NCI-H1105 treated with DMSO at 0.1 percent for 48 hours (cell line): Measurements from ENCODE around the gene CPLX1.
A peak's percentile ranks its signal among the peaks of the same experiment; 100 is the strongest.
"Not testable (repeated sequence)": the region's sequence is repeated elsewhere in the genome, so short reads cannot be mapped to it uniquely, and the experiment has no call there.

Experiments used
- DNase-seq: peaks from one replicate; lab custom pipeline; 2025; lab: John Stamatoyannopoulos, UW

CPLX1 gene

DNA sequence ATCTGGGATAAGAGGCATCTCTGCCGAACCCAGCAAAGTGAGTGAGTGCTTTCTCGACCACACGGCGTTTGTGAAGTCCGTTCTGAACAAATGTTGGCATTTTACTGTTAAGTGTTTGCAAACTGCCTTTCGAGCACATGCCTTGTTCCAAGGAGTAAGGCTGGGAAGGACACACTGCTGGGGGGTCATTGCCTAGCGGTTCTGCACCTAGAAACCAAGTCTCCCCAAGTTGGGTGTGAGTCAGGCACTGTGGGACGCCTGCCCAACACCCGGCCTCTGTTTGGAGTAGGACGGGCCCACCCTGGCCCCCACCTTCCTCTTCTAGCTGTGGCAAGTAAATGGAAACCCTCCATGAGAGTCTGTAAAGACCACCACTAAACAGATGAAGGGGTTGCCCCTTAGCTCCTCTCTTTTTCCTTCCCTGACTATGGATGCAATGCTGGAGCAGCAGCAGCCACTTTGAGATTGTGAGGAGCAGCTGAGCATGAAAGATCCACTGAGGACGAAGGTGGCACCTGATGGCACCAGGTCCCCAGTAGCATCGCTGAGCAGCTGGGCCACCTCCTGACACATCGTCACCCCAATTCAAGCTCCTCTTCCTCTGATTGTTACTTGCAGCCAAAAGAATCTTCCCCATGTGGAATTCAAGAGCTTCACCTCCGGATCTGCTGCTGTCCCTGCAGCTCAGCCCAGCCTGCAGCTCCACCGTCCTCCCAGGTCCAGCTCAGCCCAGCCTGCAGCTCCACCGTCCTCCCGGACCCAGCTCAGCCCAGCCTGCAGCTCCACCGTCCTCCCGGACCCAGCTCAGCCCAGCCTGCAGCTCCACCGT, 6.3 kb downstream of the CPLX1 start:
- DNase-seq, result no peak

DNA sequence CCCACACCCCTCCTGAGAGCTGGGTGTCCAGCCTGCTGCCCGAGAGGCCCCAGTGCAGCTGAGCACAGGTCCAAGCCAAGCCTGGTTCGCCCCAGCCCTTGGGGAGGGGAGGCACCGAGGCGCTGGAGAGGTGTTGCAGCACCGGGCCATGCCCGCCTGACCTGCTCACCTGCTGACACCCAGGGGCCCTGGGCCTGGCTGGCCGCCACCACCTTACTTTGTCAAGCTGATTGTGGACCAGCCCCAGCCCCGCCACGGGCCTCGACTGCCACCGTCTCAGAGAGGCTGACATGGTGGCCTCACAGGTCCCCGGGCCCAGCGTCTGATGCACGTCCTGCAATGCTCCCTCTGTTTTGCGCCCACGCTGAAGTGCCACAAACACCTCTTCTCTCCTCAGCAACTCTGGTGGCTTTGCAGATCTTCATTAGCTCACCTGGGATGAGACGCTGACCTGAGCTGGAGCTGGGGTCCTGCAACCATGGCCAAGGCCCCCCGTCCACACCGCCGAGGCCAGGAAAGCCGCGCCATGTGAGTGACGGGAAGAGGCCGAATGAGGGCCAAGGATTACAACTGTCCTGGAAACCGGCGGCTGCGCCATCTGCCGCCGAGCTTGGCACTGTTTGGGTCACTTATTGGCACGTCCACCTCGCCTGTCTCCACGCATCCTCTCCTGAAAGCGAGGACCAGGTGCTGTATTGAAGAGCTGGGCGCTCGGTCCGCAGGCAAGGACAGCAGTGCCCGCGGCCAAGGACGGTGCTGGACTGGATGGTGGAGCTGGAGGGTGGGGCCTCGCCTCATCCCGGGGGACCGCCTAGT, 7.6 kb downstream of the CPLX1 start:
- DNase-seq, result no peak

DNA sequence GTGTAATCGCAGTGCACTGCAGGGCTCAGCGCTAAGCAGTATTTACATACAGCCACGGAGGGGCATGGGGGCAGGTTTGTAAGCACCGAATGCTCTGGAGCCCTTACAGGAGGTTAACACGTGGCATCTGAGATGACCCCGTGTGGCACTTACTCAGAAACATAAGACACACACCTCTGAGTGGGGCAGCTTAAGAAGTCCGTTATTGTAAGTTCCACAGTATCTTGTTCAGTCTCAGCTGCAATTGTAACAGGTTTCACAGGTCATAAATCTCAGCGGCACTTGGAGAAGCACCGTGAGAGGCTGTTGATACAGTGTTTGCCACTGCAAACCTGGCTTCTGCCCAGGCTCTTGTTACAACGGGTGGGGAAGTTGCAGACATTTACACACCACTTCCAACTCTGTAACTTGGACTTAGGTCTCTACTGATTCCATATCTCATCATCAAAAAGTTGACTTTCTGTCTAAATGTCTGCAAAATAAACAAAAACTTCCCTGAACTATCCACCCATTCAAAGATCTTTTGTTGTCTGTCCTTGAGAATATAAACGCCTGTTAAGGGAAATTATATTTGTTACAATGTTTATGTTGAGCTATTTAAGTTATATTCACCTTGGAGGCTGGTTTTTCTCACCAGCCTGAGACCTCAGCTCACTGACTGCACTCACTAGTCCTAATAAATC, 10.3 kb downstream of the CPLX1 start:
- no peak for DNase-seq

DNA sequence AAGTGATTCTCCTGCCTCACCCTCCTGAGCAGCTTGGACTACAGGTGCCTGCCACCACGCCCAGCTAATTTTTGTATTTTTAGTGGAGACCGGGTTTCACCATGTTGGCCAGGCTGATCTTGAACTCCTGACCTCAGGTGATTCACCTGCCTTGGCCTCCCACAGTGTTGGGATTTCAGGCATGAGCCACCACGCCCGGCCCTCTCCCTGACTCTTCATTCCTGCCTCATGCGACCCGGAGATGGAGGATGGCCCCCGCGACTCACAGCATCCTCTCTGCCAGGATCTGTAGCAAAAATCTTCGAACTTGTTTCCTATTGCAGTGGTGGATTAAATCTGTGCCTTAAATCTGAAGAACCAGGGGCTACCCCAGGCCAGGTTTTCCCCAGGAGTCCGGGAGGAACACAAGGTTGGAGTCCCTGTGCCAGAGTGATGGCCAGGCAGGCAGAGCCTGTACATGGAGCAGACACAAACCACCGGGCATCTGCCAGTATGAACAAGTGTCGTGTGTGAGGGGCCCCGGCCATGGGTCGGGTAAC, 11.5 kb downstream of the CPLX1 start:
- no peak for DNase-seq

DNA sequence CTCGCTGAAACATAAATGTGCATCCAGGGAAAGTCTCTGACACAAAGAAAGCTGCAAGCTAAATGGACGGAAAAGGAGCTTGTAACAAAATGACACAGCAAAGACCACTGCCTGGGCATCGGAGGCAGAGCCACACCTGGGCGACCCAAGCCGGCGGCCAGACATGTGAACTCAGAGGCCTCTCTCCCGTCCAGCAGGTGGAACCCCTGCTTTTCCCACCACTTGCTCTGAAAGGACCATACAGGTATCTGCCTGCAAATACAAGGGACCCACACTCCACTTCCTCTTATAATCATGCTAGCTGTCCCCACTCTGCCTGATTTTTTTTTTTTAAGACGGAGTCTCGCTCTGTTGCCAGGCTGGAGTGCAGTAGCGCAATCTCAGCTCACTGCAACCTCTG, 12.0 kb downstream of the CPLX1 start:
- DNase-seq, result no peak

DNA sequence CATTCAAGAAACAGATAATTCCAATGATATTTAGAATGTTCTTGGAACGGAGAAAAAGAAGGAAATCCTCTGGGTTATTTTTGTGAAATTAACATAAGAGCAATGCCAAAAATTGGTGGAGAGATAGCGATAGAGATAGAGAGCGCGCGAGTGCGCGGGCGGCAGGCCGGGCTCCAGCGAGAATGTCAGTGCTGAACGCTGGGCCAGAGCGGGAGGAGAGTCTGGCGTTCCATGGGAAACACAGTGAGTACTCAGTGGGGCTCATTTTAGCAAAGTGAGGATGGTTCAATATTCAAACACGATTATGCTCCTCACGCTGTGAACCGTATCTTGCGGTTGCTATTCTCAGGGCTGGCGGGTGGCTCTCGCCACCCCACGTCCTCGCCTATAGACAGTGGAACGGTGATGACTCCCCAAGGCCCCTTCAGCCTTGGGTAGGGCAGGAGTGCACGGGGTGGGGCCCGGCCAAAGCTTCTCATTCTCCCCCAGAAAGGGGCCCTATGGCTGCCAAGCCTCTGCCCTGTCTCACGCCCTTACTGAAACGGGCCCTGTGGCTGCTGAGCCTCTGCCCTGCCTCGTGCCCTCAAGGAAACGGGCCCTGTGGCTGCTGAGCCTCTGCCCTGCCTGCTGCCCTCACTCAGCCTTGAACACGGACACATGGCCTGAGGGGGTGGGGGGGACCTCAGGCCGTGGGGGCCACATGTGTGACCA, 16.9 kb downstream of the CPLX1 start:
- no peak for DNase-seq

DNA sequence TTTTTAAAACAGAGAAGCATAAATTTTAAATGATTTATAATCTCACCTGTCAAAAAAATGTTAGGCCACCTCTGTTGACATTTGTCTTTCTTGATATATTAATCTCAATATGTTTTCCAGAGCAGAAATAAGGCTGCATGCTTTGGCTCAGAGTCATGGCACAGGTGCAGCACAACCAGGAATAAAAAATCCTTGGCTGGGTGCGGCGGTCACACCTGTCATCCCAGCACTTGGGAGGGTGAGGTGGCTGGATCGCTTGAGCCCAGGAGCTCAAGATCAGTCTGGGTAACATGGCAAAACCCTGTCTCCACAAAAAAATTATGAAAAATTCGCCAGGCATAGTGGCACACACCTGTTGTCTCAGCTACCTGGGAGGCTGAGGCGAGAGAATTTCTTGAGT, 18.1 kb downstream of the CPLX1 start:
- DNase-seq, result no peak

DNA sequence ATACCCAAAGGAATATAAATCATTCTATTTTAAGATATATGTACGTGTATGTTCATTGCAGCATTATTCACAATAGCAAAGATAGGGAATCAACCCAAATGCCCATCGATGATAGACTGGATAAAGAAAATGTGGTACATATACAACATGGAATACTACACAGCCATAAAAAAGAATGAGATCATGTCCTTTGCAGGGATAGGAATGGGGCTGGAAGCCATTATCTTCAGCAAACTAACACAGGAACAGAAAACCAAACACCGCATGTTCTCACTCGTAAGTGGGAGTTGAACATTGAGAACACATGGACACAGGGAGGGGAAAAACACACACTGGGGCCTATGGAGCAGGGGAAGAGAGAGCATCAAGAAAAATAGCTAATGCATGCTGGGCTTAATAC, 18.9 kb downstream of the CPLX1 start:
- DNase-seq, result not testable (repeated sequence)

DNA sequence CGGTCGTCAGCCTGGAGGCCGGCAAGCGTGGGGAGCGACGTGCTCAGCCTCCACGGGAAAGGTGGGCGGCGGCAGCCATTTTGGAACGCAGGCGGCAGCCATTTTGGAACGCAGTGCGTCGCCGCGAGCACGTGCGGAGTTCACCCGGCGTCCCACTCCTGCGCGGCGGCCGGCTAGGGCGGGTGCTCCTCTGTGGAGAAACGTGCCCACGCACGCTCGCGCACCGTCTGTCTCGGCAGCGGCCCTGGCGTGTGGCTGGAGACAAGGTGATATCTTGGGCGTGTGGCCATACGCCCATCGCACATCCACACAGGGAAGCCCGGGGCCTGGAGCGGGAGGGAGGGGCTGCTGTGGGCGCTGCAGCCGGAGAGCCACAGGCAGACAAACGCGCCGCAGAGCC, 21.1 kb downstream of the CPLX1 start:
- DNase-seq, result no peak

DNA sequence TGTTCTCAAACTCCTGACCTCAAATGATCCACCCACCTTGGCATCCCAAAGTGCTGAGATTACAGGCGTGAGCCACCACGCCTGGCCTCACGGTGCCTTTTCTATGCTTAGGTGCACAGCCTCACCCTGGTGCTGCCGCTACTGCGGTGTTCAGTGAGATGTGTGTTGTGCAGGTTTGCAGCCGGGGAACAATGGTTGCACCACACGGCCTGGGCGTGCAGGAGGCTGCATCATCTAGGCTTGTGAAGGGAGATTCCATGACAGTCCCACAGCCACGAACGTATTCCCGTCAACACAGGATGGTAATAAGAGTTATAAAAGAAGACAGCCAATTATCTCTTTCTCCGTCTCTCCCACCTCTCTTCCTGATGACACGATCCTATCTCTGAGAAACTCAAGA, 22.0 kb downstream of the CPLX1 start:
- DNase-seq, result no peak

DNA sequence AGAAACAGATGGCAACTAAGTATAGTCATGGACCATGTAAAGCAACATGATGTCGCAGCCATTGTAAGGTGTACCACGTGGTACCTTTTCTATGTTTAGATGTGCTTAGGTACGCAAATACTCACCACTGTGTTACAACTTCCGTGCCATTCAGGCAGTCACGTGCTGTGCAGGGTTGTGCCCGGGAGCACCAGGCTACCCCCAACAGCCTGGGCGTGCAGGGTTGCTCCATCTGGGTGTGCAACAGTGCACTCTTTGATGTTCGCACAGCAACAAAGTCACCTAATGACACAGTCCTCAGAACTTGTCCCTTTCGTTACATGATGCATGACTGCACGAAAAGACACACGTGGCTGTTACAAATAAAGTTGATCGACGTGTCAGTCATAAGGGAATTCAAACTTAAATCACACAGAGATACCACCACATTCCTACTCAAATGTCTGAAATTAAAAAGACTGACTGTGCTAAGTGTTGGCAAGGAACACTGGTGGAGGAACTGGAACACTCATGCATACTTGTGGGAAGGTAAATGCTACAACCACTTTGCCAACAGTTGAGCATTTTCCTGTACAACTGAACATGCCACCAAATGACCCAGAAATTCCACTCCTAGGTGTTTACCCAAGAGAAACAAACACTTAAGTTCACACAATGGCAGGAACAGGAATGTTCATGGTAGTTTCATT, 24.3 kb downstream of the CPLX1 start:
- no peak for DNase-seq

DNA sequence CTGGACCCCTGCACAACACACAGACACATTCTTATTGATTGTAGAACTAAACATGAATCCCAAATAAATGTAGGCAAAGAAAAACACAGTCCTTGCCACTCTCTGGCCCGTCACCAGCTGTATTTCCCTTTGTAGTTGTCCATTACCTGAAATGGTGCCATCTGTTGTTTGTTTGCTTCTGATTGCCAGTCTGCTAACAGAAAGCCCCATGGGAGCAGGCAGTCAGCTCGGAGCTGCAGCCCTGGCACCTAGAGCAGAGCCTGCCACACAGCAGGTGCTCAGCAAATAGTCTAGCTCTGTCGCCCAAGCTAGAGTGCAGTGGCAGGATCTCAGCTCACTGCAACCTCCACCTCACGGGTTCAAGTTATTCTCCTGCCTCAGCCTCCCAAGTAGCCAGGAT, 28.9 kb downstream of the CPLX1 start:
- peak; percentile 14 for DNase-seq

DNA sequence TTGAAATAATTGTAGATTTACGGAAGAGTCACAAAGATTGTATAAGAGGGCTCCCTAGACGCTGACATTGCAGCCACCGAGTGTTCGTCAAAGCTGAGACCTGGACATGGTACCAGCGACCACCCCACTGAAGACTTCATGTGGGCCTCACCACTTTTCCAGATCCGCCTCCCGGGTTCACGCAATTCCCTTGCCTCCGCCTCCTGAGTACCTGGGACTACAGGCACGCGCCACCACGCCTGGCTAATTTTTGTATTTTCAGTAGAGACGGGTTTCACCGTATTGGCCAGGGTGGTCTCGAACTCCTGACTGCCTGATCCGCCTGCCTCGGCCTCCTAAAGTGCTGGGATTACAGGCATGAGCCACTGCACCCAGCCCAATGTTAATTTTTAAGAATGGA, 29.7 kb downstream of the CPLX1 start:
- no peak for DNase-seq

DNA sequence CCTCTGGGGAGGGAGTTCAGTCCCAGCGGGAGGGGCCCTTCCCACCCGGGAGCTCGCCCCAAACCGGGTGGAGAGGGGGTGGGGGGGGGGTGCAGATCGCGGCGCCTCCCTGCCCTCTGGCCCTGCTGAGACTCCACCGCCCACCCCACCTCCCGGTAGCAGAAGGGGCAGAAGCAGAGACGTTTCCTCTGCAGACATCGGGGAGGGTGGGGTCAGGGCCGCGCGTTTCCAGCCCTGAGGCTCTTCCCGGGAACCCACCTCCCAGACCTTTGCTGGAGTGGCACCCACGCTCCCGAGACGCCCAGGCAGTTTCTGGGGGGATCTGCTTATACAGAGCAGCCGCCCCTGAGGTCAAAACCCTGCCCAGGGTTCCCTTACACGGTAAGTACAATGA, 30.2 kb downstream of the CPLX1 start:
- no peak for DNase-seq

DNA sequence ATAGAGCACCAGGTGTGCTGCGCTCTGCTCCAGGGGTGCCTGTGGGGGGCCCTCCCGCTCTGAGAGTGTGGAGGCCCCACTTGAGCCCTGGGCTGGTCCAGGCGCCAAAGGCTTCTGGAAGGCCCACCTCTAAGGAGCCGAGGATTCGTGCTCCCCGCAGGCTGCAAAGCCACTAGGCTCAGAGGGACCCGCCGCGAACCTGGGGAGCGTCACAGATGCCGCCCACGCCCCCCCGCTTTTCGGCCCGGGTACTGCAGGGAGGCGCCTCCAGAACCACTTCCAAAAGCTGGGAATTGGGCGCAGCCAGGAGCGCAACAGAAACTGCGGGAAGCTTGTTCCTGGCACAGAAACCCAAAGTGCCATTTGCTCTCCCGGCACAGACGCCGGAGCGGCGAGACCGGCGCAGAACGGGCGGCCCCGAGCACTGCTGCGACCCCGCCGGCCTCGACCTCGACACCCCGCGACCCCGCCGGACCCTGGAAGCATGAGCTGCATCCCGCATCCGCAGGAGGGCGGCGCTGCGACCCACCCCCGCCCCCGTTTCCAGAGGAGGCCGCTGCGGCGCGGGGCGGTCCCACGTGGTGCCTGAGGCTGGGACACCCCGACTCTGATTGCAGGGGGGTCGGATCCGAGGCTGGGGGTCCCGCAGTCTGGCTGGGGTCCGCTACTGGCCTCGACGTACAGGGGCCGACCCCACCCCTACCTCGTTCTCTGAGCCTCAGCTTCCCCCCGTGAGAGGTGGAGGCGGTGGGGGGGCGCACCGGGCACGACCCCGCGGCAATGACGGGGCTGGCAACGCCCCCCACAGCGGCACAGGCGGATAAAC, 30.8 kb downstream of the CPLX1 start:
- DNase-seq, result peak; percentile 22

DNA sequence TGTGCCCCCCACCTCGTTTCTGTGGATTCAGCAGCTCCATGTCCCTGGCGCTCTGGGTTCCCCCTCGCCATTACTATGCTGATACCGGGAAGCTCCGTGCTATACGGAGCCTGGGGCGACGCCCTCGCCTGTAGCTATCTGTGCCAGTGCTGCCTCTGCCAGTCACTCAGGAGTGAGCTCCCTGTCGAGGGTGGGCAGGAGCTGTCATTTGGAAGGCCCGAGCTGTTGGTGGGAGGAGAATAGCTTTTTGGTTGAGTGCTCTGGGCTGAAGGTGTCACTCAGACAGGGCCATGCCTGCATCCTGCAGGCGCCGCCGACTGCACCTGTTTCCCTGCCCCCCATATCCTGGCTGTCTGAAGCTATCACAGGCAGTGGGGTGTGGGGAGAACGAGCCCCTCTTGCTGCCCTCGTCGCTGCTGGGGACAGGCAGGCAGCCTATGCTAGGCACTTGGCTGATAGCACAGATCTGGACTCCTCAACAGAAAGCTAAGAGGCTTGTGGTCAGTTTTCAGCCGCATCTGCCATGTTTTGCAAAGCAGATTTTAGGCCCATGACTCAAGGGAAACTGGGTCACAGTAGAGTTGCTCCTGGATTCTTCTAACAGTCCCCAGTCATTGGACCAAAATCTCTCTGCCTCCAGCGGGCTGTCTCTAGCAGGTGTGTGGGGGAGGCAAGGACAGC, 31.8 kb downstream of the CPLX1 start:
- no peak for DNase-seq

DNA sequence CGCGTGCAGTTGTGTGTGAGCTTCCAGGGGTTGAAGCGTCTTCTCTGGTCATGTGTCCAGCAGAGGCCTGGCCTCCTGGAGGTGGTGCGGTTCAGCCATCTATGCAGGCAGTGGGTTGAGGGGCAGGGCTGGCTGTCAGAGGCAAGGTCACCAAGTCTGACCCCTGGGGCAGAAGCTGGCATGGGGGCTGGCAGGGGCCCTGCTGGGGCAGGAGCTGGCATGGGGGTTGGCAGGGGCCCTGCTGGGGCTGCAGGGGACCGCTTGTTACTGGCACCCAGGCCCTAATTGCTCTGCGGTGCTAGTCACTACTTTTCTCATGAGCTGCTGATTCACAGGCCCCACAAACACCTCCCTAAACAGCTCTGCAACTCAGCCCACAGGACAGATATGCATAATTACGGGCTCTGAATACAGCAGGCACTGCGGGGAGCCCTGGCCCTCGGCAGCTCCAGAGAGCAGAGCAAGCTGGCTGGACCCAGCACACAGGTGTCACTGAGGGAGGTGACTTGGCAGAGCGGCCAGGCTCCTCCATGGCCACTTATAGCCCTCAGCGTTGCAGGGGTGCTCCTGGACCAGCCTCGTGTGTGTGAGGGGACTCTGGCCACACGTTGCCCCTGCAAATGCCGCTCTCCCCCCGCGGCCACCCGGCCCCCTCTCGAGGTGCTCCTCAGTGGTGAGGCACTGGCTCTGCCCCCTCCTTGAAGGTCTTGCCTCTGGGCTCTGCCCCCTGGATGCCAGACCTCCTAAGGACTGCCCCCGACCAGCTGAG, 32.7 kb downstream of the CPLX1 start:
- no peak for DNase-seq

DNA sequence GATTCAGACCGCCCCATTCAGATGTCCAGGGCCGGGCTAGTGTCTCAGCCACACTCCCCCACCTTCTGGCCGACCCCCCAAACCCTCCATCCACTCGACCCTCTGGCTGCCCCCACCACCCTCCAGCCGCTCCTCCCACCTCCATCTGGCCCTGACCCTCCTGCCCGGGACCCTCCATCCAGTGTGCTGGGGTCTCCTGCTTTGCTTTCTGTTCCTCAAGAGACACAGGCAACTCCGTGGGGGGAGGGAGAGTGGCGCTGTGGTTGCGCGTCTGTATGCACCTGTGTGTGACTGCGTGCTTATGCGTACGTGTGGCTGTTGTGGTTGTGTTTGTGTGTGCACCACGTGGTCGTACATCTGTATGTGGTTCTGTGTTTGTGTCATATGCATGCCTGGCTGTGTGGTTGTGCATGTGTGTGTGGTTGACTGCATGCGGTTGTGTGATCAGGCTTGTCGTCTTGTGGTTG, 33.3 kb downstream of the CPLX1 start:
- DNase-seq, result no peak
